ENCODE results near the gene HIBADH.
"Not testable (repeated sequence)": the region's sequence is repeated elsewhere in the genome, so short reads cannot be mapped to it uniquely, and the experiment has no call there.

Gene HIBADH

DNA sequence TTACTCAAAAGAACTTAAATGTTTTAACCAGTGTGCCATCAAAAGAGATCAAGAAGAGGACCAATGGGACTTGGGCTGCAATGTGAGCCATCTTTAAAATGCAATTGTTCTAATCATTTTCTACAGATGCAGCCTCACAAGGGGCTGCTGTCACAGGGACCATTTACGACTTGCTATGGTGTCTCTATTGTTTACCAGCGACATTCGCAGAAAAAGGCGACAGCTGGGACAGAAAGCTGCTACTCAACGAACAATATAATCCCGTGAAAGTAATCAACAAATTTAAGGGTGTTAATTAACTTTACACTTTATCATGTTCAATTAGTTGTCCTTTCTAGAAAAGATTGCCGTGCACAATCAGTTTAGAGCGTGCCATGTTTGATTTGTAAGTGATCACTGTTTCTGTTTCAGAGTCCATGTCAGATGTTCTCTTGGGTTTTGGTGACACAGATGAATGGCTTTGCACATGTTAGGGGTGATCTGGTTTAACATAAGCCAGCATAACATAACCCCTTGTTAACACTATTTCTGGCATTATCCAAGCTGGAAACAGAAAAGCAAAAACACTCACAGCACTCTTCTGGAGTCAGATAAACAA, 110.8 kb downstream of the HIBADH start:
- DNase-seq (ENCODE audit: low read depth in 4 of 4, low spot score in 1 of 4) = no peak

DNA sequence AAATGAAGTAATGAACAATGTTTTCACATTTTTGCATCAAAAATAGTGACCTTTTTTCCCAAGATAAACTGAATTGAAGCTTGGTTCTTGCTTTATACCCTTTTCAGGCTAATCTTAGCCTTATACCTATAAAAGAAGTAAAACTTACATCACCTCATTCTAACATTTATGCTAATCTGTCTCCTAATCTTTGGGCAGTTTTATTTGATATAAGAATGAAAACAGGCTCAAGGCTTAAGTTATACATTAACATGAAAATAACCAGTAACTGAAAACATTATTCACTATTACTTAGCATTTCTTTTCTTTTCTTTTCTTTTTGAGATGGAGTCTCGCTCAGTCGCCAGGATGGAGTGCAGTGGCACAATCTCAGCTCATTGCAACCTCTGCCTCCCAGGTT, 113.1 kb downstream of the HIBADH start:
- no peak for DNase-seq (ENCODE audit: low read depth in 4 of 4, low spot score in 1 of 4)

DNA sequence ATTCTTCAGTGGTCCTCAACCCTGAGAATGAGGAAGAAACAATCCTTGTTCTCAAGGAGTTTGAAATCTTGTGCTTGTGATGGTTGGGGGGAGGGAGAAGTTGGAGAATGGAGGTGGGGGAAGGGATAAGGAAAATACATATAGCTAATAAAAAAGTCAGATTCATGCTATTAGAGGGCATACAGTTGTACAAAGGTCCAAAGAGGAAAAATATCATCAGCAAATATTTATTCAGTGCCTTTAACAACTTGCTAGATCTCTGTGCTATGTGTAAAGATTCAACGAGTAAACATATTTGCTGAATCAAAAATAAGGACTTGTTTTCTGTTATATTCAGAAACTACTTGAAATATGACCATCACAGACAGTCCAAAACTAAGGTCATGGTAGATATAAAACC, 114.4 kb downstream of the HIBADH start:
- no peak for DNase-seq (ENCODE audit: low read depth in 4 of 4, low spot score in 1 of 4)

DNA sequence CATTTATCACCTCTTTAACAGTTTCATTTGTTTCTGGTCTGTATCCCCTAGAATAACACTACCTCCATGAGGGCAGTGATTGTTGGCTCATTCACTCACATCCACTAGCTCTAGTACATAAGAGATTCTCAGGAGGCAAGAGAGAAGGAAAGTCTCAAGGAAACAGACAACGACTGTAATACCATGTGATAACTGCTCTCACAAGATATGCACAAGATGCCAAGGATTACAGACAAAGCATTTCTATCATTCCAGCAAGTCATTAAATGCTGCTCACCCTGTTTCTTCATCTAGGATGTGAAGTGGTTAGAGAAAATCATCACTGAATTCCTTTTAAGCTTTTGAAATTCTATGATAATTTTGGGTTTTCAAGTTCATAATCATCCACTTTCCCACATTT, 115.3 kb downstream of the HIBADH start:
- no peak for DNase-seq (ENCODE audit: low read depth in 4 of 4, low spot score in 1 of 4)

DNA sequence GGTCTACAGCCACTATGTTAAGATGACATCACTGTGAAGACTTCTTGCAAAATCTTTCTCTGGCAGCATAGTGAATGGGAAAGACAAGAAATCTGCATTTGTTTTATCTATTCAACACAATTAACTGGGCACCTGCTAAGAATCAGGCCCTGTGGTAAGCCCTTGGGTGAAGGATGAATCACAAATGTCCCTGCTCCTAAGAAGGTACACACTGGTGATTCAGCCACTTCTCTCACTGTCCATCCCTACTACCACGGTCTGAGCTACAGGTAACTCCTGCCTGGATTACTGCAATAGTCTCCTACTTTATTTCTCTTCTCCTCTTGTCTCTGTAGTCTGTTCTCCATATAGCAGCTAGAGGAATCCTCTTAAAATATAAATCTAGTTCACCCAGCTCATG, 116.1 kb downstream of the HIBADH start:
- no peak for DNase-seq (ENCODE audit: low read depth in 4 of 4, low spot score in 1 of 4)

DNA sequence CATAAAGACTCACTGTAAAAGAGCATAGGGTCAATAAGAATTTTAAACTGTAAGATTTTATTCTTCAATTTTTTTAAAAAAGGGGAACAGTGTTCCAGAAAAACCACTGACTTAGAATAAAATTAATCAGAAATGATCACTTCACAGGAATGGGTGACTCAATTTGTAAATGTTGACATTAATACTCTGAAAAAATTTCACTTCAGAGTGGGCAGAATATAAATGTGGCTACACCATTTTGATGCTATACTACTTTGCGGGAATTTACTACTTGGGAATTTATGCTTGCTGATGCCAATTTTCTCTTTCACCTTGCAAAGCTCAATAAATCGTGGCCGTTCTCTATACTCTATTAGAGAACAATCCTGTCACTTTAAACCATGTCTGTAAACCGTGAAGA, 126.9 kb downstream of the HIBADH start:
- no peak for DNase-seq (ENCODE audit: low read depth in 4 of 4, low spot score in 1 of 4)

DNA sequence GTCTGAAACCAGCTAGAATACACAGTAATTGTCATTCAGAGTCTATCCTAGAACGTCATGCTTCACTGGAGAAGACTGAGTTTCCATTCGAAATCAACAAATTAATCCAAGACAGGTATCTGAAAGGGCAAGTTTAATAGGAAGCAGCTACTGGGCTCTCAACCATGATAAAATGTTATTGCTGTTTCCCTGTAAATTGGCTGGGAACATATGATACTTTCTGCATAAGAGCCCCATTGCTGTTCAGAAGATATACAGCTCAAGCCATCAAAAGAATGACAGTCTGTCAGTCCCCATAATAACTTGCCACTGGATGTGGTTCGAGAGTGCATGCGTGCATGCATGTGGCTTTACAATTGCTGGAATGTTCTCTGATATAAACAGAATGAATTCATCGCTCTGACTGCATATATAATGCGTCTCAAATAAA, 129.0 kb downstream of the HIBADH start:
- no peak for DNase-seq (ENCODE audit: low read depth in 4 of 4, low spot score in 1 of 4)

DNA sequence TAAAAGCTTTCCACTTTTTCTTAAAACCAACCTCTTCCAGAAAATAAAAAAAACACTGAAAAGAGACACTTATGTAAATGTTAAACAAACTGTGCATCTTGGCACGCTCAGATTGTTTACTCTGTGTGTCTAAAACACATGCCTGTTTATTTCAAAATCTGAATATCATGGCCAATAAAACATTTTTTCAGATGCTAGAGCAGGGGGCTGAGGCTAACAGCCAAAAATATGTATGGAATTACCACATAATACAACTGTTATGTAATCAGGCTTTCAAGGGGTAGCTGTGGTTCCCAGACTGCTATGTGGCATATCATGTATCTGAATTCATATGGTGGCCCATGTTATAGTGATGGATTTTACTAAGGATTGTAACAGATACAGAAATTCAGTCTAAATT, 130.4 kb downstream of the HIBADH start:
- DNase-seq (ENCODE audit: low read depth in 4 of 4, low spot score in 1 of 4) = no peak

DNA sequence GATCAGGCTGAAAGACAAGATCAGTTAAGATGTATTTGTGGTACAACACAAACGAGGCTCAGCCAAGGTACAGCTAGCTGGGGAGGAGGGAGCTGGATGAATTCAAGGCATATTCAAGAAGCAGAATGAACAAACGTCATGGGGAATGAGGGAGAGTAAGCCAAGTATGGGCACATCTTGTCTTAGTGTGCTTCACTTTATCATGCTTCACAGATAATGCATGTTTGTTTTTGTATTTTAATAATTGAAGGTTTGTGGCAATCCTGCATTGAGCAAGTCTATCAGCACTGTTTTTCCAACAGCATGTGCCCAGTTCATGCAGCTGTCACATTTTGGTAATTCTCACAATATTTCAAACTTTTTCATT, 135.4 kb downstream of the HIBADH start:
- DNase-seq (ENCODE audit: low read depth in 4 of 4, low spot score in 1 of 4) = no peak

DNA sequence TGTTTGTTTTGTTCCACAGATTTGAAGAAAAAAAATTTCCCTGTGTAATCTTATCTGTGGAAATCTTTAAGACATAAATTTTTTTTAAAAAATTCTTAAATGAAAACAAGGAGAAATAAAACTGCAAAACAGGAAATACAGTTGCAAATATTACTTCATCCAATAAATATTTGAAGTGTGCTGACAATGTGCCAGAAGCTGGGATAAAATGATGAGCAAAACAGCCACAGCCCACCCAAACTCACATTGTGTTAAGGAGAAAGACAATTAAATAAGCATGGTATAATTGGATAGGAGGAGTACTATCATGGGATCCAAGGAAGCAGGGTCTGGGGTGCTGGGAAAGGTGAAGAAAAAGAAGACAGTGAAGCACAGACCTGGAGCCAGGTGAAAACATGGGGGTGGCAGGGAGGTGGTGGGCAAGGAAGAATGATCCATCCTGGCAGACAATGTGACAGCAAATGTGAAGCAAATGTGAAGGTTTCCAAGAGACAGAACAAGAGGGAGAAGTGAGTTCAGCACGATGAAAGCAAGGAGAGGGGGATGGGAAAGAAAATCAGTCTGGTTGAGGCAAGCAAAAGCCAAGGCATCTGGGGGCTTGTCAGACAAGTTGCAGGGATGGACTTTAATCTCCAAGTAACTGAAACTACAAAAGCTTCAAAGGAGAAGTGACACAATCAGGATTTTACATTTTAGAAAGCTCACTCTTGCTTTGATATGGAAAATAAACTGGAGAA, 135.9 kb downstream of the HIBADH start:
- no peak for DNase-seq (ENCODE audit: low read depth in 4 of 4, low spot score in 1 of 4)

DNA sequence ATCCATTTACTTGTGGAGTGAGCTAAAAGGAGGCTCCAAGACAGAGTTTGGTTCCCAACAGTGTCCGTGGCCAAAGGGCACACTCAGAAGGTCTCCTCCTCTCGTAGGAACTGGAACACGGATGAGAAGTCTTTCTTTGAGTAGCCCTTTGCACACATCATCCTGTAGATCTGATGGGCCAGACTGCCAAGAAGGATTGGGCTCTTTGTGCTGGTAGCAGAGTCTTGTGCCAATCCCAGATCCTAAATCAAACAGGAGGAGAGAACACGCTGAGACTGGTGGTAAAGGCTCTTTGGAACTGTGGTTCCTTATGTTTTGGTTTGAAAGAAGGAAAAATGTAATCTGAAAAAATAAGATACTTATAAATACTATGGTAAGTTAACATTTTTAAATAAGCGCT, 136.6 kb downstream of the HIBADH start:
- no peak for DNase-seq (ENCODE audit: low read depth in 4 of 4, low spot score in 1 of 4)

DNA sequence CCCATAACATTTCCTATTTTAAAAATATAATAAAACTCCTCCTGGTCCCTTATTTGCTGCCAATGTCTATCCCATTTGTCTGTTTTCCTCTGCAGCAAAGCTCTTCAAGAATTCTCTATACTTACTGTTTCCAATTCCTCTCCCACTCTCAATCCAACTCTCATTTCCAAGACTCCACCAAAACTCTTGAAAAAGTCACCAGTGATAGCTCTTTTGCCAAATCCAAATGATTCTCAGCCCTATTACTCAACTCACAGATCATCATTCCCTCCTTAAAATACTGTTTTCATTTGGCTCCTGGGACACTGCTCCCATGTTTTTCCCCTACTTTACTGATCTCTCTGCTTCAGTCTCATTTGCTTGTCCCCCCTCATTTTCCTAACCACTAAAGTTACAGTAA, 139.4 kb downstream of the HIBADH start:
- no peak for DNase-seq (ENCODE audit: low read depth in 4 of 4, low spot score in 1 of 4)

DNA sequence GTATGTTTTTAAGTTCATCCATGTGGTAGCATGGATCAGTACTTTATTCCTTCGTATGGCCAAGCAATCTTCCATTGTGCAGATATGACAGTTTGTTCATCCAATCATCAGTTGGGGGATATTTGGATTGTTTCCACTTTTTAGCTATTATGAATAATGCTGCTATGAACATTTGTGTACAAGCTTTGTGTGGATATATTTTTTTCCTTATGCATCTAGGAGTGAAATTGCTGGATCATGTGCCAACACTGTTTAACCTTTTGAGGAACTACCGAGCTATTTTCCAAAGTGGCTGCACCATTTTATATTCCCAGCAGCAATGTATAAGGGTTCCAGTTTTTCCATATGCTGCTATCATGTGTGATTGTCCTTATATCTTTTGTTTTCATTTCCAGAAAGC, 140.1 kb downstream of the HIBADH start:
- no peak for DNase-seq (ENCODE audit: low read depth in 4 of 4, low spot score in 1 of 4)

DNA sequence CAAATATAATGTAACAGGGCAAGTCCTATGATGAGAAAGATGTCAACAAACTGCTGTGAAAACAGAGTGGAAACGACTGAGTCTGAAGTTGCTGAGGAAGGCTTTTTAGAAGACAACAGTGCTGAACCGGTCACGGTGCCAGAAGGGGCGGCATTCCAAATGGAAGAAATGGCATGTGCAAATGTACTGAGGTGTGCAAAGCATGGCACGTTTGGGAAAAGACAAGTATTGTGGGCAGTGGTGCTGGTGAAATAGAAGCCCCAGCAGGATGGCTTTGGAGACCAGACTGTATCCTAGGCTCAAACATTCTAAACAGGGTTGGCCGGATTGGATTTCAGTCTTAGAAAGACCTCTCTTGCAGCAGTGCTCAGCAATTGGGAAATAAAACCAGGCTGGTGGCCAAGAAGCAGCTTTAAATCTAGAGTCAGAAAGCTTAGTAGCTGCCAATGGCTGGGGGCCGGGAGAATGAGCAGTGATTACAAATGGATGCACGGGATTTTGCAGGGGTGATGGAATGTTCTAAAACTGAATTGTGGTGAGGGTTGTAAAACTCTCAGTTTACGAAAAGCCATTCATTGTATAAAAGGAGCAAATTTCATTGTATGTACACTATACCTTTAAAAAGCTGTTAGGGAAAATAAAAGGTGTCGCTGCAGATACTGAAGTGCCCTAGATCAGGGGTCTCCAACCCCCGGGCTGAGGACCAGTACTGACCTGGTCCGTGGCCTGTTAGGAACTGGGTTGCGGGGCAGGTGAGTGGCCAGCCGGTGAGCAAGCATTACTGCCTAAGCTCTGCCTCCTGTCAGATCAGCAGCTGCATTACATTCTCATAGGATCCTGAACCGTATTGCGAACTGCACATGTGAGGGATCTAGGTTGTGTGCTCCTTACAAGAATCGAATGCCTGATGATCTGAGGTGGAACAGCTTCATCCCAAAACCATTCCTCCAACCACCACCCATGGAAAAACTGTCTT, 141.6 kb downstream of the HIBADH start:
- DNase-seq (ENCODE audit: low read depth in 4 of 4, low spot score in 1 of 4) = no peak

DNA sequence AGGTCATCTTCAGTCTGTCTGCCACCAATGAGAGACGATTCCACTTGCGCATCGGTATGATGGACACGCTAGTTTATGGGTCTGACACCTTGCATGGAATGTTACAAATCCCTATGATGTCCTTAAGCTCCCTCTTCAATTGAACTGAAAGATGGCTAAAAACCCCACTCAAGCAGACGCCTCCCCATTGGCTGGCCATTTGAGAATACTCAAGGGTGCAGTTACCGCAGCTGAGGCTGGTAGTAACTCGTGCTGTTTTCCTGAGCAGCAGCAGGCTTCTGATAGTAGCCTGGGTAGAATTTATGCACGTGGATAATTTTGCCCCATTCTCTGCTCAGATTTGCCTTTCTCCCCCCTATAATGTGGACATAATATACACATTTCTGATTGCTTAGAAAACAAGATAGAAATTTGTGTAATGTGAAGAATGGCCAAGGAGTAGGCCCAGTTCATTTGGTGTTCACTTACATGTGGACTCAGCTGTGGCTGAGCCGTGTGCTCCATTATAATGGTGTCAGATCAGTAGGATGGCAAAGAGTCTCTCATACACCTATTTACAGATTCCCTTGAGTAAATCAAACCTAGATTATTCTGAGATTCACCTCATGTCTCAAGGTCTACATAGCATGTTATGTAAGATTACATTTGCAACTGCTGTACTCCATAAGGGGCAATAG, 142.8 kb downstream of the HIBADH start:
- DNase-seq (ENCODE audit: low read depth in 4 of 4, low spot score in 1 of 4) = no peak

DNA sequence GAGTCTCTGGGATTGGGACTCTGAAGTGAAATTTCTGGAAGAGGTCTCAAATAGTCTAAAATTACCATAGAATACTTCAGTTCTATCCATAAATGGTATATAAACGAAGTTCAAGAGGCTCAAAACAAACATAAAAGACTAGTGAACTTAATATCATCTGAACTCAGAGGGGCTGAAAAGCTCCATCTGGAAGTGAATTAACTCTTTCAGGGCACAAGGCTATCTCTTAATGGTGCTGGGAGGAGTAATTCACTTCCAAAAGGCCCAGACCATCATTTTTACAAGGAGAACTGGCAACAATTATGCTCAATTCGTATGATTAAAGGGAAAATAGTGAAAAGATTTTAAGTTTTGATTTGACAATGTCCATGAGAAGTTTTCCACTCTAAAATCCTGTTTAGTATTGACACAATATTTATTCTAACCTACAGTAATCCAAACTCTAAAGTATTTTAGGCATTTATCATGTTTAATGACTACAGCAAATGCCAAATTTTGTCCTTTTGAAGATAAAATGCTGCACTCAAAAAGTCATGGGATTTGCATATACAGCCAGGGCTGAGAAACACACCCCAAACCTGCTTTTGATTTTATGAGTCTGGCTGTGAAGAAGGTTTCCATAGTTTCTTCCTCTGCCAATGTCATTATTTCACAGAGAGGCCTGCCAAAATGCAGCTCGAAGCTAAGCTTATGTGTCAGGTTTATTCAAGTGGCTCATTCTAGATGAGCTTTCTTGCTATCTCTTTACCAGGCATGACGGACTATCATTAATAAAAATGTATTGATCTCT, 143.9 kb downstream of the HIBADH start:
- no peak for DNase-seq (ENCODE audit: low read depth in 4 of 4, low spot score in 1 of 4)

DNA sequence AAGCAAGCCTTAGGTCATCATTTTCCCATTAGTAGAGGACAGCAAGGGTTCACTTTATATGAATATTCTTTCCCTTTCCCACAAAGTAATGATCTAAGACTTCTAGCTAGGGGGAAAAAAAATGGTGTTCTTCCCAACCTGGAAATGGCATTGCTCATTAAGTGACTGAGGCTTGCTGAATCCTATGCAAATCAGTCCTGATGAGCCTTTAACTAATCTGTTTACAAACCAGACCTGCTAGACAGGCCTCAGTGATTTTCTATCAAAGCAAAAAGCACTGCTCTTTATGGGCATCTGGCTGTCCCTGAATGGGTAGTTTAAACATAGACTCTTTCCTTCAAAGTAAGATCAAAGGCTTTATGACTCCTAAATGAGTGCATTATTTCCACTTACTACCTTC, 146.3 kb downstream of the HIBADH start:
- no peak for DNase-seq (ENCODE audit: low read depth in 4 of 4, low spot score in 1 of 4)

DNA sequence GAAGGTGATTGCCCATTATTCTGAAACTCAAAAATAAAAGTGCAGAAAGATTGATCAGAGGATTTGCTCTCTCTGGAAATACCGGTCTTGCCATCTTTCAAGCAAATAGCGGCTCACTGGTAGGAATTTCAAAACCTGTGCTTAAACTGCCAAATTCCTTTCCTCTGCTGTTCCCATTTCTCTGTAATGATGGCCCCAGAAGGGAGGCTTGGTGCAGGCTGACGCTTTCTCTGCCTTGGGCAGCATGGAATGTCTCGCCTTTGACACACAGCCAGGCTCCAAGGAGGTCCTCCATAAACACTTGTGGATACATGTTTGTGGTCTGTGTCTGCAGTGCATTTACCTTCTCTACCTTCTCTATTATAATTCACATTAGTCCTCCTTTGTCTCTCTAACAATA, 146.8 kb downstream of the HIBADH start:
- DNase-seq (ENCODE audit: low read depth in 4 of 4, low spot score in 1 of 4) = no peak

DNA sequence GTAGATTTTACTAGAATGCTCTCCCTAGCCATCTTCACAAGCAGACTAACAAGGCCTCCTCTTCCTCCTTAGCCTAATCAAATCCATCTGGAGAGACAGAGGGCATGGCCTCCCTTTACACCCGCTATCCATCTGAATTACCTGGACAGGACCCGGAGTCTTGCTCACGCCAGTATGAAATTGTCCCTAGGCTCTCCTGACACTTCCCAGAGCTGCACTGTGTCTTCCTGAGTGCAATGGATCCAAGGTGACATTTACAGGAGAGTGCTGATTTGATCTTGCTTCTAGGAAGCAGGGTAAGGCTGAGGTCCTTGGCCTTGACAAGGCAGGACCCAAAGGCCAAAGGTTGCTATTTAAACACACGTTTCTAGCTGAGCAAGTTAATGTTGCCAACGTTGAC, 147.8 kb downstream of the HIBADH start:
- DNase-seq (ENCODE audit: low read depth in 4 of 4, low spot score in 1 of 4) = no peak

DNA sequence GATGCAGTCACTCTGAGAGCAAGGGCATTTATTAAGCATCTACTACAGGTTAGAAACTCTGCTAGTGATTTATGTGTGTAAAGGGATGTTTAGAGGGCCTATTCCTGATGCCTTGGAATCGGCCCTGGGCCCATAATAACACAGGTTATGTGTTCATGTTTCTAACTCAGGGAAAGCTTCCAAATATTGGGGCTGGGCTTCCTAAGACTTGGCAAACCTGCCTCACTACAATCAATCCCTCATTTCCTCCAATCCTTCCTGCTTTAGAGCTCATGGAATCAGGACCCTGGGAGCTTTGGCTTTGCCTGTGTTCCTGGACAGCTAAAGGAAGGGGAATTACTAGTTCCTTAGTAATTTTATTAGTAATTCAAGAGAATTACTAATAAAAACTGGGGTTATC, 148.8 kb downstream of the HIBADH start:
- no peak for DNase-seq (ENCODE audit: low read depth in 4 of 4, low spot score in 1 of 4)

DNA sequence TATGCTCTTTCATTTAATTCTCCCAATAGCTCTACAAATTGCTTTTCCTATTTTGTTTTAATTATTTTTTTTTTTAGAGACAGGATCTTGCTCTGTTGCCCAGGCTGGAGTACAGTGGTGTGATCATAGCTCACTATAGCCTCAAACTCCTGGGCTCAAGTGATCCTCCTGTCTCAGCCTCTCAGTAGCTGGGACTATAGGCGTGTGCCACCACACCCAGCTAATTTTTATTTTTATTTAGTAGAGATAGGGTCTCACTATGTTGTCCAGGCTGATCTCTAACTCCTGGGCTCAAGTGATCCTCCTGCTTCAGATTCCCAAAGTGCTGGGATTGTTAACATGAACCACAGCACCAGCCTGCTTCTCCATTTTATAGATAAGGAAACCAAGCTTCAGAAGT, 151.3 kb downstream of the HIBADH start:
- DNase-seq (ENCODE audit: low read depth in 4 of 4, low spot score in 1 of 4) = not testable (repeated sequence)

Measured in stimulated activated CD4-positive, alpha-beta T cell treated with anti-CD3 and anti-CD28 coated beads, Interleukin-1b, Interleukin-23, amount 100 ng/mL, for 24 hours (primary cell).